HG02973 (cell line): ENCODE results near the gene UST.
A peak's percentile ranks its signal among the peaks of the same experiment; 100 is the strongest.
"Not testable (repeated sequence)": the region's sequence is repeated elsewhere in the genome, so short reads cannot be mapped to it uniquely, and the experiment has no call there.

ENCODE experiments used
- ATAC-seq: cut with Tn5 transposase; IDR thresholded peaks from one replicate; pipeline ENCODE4 v1.9.1; 2021; ENCODE audit warnings: moderate library complexity; ENCODE audit not compliant: unreplicated experiment

Gene UST

DNA sequence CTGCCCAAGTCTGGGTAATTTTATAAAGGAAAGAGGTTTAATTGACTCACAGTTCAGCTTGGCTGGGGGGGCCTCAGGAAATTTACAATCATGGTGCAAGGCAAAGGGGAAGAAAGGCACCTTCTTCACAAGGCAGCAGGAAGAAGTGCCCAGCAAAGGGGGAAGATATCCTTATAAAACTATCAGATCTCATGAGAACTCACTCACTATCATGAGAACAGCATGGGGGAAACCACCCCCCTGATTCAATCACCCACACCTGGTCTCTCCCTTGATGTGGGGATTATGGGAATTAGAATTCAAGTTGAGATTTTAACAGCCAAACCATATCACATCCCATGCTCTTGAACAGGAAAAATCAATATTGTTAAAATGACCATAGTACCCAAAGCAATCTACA, 355.5 kb downstream of the UST start:
- ATAC-seq, result no peak

- ATAC-seq, result not testable (repeated sequence)
Measured at GRCh38 chr6:149103950-149104349, 357.1 kb downstream of the UST start.

DNA sequence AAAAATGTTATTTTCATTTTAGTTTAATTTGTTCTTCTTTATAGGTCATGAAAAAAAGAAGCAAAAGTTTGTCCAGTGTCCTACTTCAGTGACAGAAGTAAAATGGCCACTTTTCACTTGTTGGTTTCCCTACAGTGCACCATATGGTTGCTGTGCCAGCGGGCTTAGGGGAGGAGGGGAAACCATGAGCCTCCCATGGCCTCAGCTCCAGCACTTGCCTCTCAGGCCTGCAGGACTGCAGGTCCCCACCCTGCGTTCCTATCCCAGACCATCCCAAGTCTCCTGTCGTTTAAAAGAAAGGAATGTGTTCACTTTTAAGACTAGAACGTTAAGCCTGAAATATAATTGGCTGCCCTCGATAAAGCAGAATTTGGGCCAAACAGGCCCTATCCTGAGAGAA, 360.7 kb downstream of the UST start:
- ATAC-seq, result no peak

DNA sequence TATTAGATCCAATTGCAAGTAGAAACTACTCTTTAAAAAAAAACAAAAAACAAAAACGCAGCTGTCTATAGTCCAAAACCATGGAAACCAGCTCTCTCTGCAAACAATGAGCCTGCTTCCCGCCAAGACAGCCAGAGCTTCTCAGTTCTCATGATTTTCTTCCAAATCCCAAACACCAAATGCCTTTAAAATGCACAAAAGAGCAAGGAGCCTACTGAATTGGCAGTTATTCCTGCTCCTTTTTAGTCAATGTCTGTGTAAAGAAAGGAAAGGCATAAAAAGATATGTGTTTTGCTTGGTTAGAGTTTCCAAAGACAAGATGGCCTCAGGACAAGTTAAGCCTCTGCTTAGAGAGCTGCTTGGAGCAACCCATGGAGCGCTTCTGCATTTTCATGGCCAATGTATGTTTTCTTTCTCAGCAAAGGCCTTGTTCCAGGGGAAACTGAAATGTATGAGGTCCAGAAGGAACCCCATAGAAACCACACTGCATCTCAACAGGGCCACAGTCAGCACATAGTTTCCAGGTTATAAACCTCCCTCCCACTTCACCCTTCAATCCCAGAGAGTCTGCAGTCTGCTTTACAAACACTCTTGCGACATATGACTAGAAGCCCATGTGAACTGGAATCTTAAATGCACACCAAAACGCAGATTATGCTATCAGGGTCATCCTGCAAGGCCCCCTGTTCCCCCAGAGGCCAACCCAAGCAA, 361.4 kb downstream of the UST start:
- ATAC-seq, result no peak

DNA sequence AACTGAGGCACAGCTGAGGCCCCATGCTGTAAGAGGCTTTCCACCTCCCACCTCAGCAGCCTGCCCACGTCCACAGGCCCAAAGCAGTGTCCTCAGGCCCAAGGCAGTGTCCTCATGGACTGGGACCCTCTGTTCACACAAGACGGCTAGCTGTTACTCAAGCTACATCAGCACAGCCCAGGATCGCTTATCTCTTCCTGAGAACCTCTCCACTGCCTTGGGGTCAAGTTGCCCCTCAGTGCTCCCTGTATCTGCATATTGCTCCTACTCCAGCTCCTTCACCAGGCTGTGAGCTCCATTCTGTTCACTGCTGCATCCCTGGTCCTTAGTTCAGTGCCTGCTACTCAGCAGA, 361.9 kb downstream of the UST start:
- ATAC-seq, result no peak

DNA sequence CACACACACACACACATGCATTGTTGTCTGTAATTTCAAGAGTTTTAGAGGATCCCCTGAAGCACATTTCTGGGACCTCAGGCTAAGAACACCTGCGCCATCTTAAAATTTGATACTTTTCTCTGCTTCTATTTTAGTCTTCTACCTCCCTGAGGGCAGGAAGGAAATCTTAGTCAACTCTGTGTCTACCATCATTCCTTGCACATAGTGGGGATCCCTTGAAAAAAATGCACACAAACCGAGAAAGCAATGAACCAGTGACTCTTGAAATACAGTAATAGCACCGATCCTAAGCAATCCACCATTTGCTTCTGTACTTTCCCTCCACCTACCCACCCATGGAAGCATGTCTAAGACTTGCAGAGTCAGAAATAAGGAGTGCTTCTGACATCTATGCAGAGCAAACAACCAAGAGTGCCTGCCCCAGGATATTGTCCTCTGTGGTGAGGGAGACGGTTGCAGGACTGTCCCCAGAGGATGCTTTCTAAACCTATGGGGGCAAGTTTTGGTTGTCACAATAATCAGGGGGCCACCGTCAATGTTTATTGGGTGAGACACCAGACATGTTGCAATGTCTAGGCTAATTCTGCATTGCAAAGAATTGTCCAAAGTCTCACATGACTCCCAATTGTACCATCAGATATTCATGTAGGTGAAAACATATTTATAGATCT, 362.7 kb downstream of the UST start:
- ATAC-seq, result no peak

GRCh38 chr6:149111556-149112115, 364.8 kb downstream of the UST start:
- no peak for ATAC-seq

DNA sequence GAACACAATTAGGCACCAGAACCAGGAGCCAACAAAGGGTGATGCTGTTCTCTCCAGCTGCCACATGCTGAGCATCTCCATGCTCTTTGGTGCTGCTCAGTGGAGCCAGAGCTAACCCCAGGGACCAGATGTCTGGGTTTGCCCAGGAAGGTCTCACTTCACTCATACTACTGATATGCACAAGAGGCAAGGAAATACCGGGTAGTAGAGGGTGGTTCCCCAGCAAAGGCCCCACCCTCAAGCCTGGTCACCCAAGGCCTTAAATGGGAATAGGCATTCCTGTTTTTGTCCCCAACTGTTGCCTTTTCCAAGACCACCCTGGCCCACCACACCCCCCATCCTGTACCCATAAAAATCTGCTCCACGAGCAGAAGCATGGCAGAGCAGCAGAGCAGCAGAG, 366.1 kb downstream of the UST start:
- peak; percentile 47 for ATAC-seq

DNA sequence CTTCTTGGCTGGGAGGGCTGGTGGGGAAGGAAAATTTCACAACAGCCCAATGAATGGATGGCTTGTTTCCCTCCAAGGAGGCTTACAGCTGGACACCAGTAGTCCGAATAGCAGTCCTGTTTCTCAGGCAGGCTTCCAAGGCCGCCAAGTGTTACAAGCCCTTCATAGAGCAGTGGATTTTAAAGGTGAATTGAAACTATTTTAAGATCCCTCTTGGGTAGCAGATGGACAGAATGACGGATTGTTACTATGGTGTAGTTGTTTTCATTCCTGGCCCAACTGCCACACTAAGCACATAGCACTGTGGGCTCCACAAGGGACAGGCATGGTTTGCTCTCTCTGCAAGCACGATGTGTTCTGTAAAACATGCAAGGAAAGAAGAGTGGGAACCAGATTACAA, 367.3 kb downstream of the UST start:
- ATAC-seq, result no peak

GRCh38 chr6:149118737-149119653, 372.2 kb downstream of the UST start:
- no peak for ATAC-seq

DNA sequence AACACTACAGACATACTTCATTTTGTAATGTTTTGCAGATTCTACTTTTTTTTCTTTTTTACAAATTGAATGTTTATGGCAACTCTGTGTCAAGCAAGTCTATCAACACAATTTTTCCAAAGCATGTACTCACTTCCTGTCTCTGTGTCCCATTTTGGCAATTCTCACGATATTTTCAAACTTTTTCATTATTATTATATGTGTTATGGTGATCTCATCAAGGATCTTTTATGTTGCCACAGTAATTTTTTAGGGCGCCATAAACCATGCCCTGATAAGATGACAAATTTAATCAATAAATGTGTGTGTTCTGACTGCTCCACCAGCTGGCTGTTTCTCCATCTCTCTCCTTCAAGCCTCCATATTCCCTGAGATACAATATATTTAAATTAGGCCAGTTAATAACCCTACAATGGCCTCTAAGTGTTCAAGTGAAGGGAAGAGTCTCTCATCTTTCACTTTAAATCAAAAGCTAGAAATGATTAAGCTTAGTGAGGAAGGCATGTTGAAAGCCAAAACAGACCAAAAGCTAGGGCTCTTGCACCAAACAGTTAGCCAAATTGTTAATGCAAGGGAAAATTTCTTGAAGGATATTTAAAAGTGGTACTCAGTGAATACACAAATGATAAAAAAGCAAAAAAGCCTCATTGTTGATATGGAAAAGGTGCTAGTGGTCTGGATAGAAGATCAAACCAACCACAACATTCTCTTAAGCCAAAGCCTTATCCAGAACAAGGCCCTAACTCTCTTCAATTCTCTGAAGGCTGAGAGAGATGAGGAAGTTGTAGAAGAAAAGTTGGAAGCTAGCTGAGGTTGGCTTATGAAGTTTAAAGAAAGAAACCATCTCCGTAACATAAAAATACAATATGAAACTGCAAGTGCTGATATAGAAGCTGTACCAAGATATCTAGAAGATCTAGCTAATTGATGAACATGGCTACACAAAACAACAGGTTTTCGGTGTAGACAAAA, 376.3 kb downstream of the UST start:
- no peak for ATAC-seq

GRCh38 chr6:149125309-149125708, 378.5 kb downstream of the UST start:
- no peak for ATAC-seq
